ENCODE results near the gene TBC1D9B.
"Not testable (repeated sequence)": the region's sequence is repeated elsewhere in the genome, so short reads cannot be mapped to it uniquely, and the experiment has no call there.

The TBC1D9B gene

GRCh38 chr5:179858586-179859427 lies 48.9 kb downstream of the TBC1D9B start, which contains the start of gene MRNIP:
MRNIP (minus strand) TSS chr5:179858817; CDS start chr5:179858796, 21 bp downstream.
- peak; percentile 80 for DNase-seq (ENCODE audit: low read depth)
- peak within 1 kb of the TSS; percentile 65 for H3K4me3 ChIP-seq (ENCODE audit: low read depth, low read length)

DNA sequence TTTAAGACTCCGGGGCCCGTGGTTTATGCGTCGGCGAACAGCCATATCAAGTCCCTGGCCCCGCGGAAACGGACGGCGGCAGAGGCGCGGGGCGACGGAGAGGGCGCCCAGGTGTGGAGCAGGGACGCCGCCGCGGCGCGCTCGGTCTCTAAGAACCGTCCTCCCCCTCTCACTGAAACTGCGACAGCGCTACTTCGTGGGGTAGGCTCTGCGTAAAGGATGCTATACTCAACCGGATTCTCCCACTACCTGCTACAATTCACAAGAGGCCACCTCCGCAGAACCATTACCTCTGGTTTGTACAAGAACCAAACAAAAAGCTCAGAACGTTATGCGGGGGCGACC lies 49.5 kb downstream of the TBC1D9B start:
- DNase-seq (ENCODE audit: low read depth), result no peak

DNA sequence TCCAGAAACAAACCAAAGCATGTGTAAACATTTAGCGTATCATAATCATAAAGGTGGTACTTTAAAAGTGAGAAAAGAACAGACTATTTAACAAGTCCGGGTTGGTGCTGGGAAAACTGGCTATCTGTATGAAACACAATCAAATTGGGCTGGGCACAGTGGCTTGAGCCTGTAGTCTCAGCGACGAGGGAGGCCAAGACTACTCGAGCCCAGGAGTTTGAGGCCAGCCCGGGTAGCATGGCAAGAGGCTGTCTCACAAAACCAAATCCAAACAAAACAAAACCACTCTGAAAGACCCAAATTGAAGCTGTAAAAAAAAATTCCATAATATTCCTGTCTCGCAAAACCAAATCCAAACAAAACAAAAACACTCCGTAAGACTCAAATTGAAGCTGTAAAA lies 53.3 kb downstream of the TBC1D9B start:
- DNase-seq (ENCODE audit: low read depth), result no peak
- no peak overlapping the region for H3K4me3 ChIP-seq (ENCODE audit: low read depth, low read length)

More for the DNA sequence above, 49.5 kb downstream of the TBC1D9B start:
- peak overlapping the region; percentile 65 for H3K4me3 ChIP-seq (ENCODE audit: low read depth, low read length)

GRCh38 chr5:179852993-179853547 lies 54.6 kb downstream of the TBC1D9B start:
- no peak overlapping the region for H3K4me3 ChIP-seq (ENCODE audit: low read depth, low read length)
- DNase-seq (ENCODE audit: low read depth), result no peak

- DNase-seq (ENCODE audit: low read depth), result no peak
- no peak overlapping the region for H3K4me3 ChIP-seq (ENCODE audit: low read depth, low read length)
These were observed 66.1 kb downstream of the TBC1D9B start for GRCh38 chr5:179841621-179842020.

DNA sequence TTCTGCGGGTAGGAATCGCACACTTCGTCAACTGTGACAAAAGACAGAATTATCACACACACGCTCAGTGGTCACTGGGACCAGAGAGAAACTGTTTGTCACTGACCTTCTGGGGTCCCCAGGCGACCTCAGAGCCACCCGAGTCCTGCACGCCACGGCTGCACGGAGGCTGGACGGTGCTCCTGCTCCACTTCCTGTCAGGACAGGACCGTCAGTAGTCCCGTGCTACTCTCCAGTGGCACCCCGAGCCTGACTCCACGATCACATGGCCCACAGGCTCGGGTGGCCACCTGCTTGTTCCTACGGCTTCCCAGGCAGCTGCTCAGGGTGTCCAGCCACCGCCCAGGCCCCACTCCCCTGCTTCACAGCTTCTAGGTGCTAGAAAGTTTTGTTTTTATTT lies 66.9 kb downstream of the TBC1D9B start:
- H3K4me3 ChIP-seq (ENCODE audit: low read depth, low read length), result no peak overlapping the region

DNA sequence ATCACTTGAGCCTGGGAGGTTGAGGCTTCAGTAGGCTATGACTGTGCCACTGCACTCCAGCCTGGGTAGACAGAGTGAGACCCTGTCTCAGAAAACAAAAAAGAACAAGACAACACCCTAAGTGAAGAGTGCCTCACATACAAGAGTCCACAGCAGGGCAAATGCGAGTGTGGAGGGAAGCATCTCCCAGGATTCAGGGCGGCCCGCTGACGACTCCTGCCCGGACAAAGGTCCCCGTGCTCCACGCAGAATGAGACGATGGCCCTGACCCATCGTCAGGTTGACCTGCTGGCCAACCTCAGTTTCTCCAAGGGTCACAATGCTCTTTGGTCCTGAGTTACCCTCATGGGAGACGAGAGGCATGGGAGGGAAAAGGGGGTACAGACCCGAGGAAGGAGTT lies 67.4 kb downstream of the TBC1D9B start:
- no peak for DNase-seq (ENCODE audit: low read depth)
- no peak overlapping the region for H3K4me3 ChIP-seq (ENCODE audit: low read depth, low read length)

More for the DNA sequence above, 66.9 kb downstream of the TBC1D9B start:
- DNase-seq (ENCODE audit: low read depth), result no peak

GRCh38 chr5:179839328-179840256 lies 68.1 kb downstream of the TBC1D9B start:
- no peak for DNase-seq (ENCODE audit: low read depth)
- H3K4me3 ChIP-seq (ENCODE audit: low read depth, low read length), result no peak overlapping the region

DNA sequence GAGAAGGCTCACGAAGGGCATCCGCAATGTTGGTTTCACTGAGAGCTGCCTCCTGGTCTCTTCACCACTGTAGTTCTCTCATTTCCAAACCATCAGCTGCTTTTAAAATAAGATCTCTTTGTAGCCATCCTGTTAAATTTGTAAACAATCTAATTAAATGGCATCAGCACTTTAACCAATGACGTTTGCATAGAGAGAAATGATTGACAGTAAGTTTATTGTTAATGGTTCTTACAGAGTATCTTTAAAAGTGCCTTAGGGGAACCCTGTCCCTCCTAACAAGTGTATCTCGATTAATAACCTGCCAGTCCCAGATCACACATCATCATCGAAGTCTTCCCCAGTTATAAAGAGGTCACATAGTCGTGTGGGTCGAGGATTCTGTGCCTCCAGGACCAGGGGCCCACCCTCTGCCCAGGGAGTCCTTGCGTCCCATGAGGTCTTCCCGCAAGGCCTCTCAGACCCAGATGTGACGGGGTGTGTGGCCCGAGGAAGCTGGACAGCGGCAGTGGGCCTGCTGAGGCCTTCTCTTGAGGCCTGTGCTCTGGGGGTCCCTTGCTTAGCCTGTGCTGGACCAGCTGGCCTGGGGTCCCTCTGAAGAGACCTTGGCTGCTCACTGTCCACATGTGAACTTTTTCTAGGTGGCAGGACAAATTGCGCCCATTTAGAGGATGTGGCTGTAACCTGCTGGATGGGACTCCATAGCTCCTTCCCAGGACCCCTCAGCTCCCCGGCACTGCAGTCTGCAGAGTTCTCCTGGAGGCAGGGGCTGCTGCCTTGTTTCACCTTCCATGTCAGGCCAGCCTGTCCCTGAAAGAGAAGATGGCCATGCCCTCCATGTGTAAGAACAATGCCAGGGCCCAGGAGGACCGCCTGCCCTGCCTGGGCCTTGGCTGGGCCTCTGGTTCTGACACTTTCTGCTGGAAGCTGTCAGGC lies 70.4 kb downstream of the TBC1D9B start:
- DNase-seq (ENCODE audit: low read depth), result no peak
- no peak overlapping the region for H3K4me3 ChIP-seq (ENCODE audit: low read depth, low read length)

DNA sequence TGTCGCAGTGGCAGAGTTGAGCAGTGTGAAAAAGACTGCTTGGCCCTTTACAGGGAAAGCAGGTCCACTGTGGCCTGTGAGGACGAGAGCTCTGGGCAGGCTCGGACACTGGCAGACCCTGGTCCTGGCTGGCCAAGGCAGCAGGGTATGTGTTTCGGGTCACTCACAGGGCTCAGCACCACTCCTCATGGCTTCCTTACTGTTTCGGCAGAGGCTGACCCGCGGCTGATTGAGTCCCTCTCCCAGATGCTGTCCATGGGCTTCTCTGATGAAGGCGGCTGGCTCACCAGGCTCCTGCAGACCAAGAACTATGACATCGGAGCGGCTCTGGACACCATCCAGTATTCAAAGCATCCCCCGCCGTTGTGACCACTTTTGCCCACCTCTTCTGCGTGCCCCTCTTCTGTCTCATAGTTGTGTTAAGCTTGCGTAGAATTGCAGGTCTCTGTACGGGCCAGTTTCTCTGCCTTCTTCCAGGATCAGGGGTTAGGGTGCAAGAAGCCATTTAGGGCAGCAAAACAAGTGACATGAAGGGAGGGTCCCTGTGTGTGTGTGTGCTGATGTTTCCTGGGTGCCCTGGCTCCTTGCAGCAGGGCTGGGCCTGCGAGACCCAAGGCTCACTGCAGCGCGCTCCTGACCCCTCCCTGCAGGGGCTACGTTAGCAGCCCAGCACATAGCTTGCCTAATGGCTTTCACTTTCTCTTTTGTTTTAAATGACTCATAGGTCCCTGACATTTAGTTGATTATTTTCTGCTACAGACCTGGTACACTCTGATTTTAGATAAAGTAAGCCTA lies 71.3 kb downstream of the TBC1D9B start:
- H3K4me3 ChIP-seq (ENCODE audit: low read depth, low read length), result no peak overlapping the region
- no peak for DNase-seq (ENCODE audit: low read depth)

DNA sequence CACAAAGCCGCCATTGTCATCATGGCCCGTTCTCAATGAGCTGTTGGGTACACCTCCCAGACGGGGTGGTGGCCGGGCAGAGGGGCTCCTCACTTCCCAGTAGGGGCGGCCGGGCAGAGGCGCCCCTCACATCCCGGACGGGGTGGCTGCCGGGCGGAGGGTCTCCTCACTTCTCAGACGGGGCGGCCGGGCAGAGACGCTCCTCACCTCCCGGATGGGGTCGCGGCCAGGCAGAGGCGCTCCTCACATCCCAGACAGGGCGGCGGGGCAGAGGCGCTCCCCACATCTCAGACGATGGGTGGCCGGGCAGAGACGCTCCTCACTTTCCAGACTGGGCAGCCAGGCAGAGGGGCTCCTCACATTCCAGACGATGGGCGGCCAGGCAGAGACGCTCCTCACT lies 72.8 kb downstream of the TBC1D9B start:
- not testable (repeated sequence) for DNase-seq (ENCODE audit: low read depth); H3K4me3 ChIP-seq (ENCODE audit: low read depth, low read length)

DNA sequence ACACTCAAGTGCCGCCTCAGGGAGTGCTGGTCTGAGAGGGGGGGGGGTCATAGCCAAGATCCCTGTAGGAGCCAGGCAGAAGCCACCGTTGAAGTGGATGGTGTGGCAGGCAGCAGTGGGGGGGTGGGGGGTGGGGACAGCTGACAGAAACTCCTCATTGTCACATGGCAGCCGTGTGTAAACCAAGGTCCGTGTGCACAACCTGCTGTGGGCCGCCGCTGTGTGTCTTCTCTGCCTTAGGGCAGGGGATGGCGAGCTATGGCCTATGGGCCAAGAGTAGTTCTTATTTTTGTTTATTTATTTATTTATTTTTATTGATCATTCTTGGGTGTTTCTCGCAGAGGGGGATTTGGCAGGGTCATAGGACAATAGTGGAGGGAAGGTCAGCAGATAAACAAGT lies 73.6 kb downstream of the TBC1D9B start:
- no peak for DNase-seq (ENCODE audit: low read depth)
- no peak overlapping the region for H3K4me3 ChIP-seq (ENCODE audit: low read depth, low read length)

DNA sequence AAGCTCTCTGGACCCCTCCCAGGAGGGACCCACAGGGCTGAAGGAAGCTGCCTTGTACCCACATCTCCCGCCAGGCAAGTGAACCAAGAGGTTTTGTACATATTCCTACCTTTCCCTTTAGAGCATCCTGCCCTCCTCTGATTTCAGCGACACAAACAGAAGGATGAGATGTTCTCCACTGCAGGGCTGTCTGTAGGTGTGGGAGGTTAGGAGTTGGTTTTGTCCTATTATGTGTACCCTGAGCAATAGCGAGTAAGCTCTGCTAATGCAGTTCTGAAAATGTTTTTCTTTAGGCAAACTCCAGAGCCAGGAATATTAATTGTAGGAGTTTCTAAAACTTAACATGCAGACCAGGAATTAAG lies 74.0 kb downstream of the TBC1D9B start:
- no peak overlapping the region for H3K4me3 ChIP-seq (ENCODE audit: low read depth, low read length)
- no peak for DNase-seq (ENCODE audit: low read depth)

- no peak for DNase-seq (ENCODE audit: low read depth)
- H3K4me3 ChIP-seq (ENCODE audit: low read depth, low read length), result no peak overlapping the region
These were observed 74.5 kb downstream of the TBC1D9B start for GRCh38 chr5:179833056-179833708.

DNA sequence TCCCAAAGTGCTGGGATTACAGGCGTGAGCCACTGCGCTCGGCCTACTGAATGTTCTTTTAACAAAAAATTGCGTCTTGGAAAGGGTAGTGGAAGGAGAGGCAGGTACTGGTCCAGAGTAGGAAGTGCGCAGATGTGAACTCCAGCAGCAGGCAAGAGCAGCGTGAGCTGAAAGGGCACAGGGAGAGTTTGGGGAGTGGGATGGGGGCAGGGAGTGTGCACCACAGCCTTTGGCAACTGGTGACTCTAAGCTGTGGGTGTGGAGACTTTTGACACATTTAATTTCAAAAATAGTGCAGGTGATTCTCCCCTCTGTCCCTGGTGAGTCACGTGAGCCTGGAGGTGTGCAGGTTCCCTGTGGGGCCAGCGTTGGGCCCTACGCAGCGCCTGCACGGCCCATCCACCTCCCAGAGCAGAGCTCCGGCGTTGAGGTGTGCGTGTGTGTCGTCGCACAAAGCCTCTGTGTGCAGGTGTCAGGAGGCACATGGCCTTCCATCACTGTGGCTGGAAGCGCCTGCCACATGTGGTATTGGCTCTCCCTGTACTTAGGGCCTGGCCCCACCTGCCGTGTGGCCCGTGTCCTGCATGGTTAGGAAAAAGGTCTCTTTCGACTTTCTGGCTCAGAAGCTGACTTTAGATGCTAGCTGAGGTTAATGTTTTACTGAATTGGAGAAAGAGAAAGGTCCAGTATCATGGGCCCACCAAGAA lies 75.5 kb downstream of the TBC1D9B start:
- DNase-seq (ENCODE audit: low read depth), result no peak
- H3K4me3 ChIP-seq (ENCODE audit: low read depth, low read length), result no peak overlapping the region

DNA sequence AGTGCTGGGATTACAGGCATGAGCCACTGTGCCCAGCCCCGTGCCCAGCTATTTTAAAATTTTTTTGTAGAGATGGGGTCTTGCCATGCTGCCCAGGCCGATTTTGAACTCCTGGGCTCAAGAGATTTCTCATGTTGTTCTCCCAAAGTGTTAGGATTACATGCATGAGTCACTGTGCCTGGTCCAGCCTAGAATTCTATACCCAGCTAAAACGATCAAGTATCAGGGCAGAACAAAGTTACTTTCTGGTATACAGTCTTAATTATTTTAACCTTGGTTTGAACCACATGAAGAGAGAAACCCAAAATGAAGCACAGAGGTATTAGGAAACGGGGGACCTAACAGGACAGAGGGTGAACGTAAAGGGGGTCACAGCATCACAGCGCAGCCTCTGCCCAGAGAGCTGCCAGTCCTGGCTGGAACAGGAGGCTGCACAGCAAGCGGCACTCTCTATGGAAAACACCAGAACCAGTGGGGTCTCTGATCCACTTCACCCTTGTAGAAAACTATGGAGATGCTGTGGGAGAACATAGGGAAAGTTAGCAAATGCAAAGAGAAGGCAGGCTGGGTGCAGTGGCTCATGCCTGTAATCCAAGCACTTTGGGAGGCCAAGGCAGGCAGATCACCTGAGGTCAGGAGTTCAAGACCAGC lies 76.8 kb downstream of the TBC1D9B start:
- no peak for DNase-seq (ENCODE audit: low read depth)

More for the DNA sequence above, 76.8 kb downstream of the TBC1D9B start:
- no peak overlapping the region for H3K4me3 ChIP-seq (ENCODE audit: low read depth, low read length)
